Smooth muscle cell (in vitro differentiated cells): ENCODE measurements around the gene DYSF. TPM values are rescaled to one million over a fixed set of nuclear protein-coding genes. Genes with fewer than 3 reads are reported as not detected.

ENCODE experiments used
- DNase-seq: peaks from one replicate; lab custom pipeline; 2025; ENCODE audit not compliant: unreplicated experiment; lab: John Stamatoyannopoulos, UW
- H2AFZ ChIP-seq: fragments of 200-600 bp; sonication (generic); 2 replicates; pipeline ENCODE4 v1.6.0; 2016; ENCODE audit warnings: antibody characterized with exemption, low read depth, mild to moderate bottlenecking
- H3F3A ChIP-seq: fragments of 200-600 bp; sonication (generic); 2 replicates; pipeline ENCODE4 v1.6.0; 2017; ENCODE audit warnings: antibody characterized with exemption, low read depth
- H3K27ac ChIP-seq: fragments of 200-600 bp; sonication (generic); 2 replicates; pipeline ENCODE4 v1.5.1; 2016; ENCODE audit warnings: low read depth, mild to moderate bottlenecking
- H3K27me3 ChIP-seq: fragments of 200-600 bp; sonication (generic); 2 replicates; pipeline ENCODE4 v1.6.1; 2016; ENCODE audit warnings: low read depth, mild to moderate bottlenecking
- H3K36me3 ChIP-seq: fragments of 200-600 bp; sonication (generic); 2 replicates; pipeline ENCODE4 v1.5.1; 2016; ENCODE audit warnings: low read depth
- H3K4me1 ChIP-seq: fragments of 200-600 bp; sonication (generic); 2 replicates; pipeline ENCODE4 v1.5.1; 2016; ENCODE audit warnings: low read depth
- H3K4me2 ChIP-seq: fragments of 200-600 bp; sonication (generic); 2 replicates; pipeline ENCODE4 v1.6.0; 2016; ENCODE audit warnings: mild to moderate bottlenecking
- H3K4me3 ChIP-seq: fragments of 200-600 bp; sonication (generic); 2 replicates; pipeline ENCODE4 v1.5.1; 2016; ENCODE audit warnings: mild to moderate bottlenecking
- H3K79me2 ChIP-seq: fragments of 200-600 bp; sonication (generic); 2 replicates; pipeline ENCODE4 v1.6.0; 2016; ENCODE audit warnings: low read depth, mild to moderate bottlenecking
- H3K9ac ChIP-seq: fragments of 200-600 bp; sonication (generic); 2 replicates; pipeline ENCODE4 v1.6.0; 2016; ENCODE audit warnings: low read depth
- H3K9me3 ChIP-seq: fragments of 200-600 bp; sonication (generic); replicated peaks from 2 replicates; pipeline ENCODE4 v1.5.1; 2016; ENCODE audit warnings: low read depth
- H4K20me1 ChIP-seq: fragments of 200-600 bp; sonication (generic); 2 replicates; pipeline ENCODE4 v1.6.0; 2016; ENCODE audit warnings: low read depth
- CTCF ChIP-seq: fragments of 200-600 bp; sonication (generic); IDR thresholded peaks from 2 replicates; pipeline ENCODE4 v1.5.1; 2017; ENCODE audit warnings: borderline replicate concordance, mild to moderate bottlenecking, antibody characterized with exemption; ENCODE audit not compliant: insufficient read depth, poor library complexity, severe bottlenecking
- WGBS: methylation state at CpG from one replicate; pipeline ENCODE4 v1.1.7; 2016; ENCODE audit warnings: low lambda C conversion rate; 5-methylcytosine and 5-hydroxymethylcytosine counted together
- polyA plus RNA-seq: library from polyadenylated mRNA; unstranded; fragments of >200 nt; fragmentation: Nextera tagmentation; extraction: Ambion mirVana; gene quantifications from 2 replicates; pipeline ENCODE4 v1.2.1, GENCODE V29; 2016
- total RNA-seq: library from RNA; depleted of rRNA; stranded (reverse); fragments of >200 nt; gene quantifications from 2 replicates; pipeline ENCODE4 v1.2.3, GENCODE V29; 2014

The DYSF gene
- total and polyA plus RNA-seq, 2 experiments from 2014 or later: 0.64 to 1.6 TPM

GRCh38 chr2:71472019-71472418, 18.7 kb downstream of the DYSF start:
- 78% methylated on average over 2 of the region's 2 CpGs for WGBS
- Histone ChIP-seq H3K9ac (no peak overlapping the region), H3K4me1 (peaks cover 3% of the 10 kb centered on the region), H3K79me2 (no peaks in the 10 kb centered on the region), H3F3A (no peaks in the 10 kb centered on the region), H3K27ac (no peak overlapping the region), H3K4me3 (no peak overlapping the region), H3K9me3 (no peaks in the 10 kb centered on the region), H3K36me3 (no peaks in the 10 kb centered on the region), H3K4me2 (no peak overlapping the region), H3K27me3 (peaks cover 26% of the 10 kb centered on the region), H4K20me1 (no peaks in the 10 kb centered on the region), H2AFZ (no peak overlapping the region)
- no peak for TF ChIP-seq CTCF
- DNase-seq: no peak

DNA sequence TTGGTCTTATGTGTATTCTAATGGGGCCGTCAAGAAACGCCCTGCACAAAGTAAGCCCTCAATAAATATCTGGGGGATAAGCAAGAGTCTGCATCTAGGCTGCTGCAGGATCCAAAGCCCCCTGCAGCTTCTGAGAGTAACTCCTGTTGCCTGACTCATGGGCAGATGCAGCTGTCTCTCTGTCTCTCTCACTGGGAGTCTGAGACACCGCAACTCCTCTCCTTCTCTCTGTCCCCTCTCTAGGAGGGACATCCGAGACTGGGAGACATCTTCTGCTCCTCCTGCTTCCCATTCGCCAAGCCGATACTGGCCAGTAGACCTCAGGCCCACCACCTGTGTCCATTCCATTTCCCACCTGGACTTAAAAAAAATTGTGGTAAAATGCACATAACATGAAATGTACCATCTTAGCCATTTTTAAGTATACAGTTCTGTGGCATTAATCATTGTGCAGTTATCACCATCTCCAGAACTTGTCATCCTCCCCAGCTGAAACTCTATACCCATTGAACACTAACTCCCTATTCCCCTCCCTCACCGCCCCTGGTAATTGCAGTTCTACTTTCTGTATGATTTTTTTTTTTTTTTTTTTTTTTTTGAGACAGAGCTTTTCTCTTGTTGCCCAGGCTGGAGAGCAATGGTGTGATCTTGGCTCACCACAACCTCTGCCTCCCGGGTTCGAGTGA, 20.1 kb downstream of the DYSF start:
- no peak overlapping the region for H3K9ac ChIP-seq
- H3K27ac ChIP-seq: no peak overlapping the region
- peaks cover 11% of the 10 kb centered on the region for H3K27me3 ChIP-seq
- no peak for DNase-seq
- H3K79me2 ChIP-seq: no peaks in the 10 kb centered on the region
- no peak overlapping the region for H2AFZ ChIP-seq
- H3K4me3 ChIP-seq: no peak overlapping the region
- WGBS: 92% methylated on average over 9 of the region's 9 CpGs
- no peaks in the 10 kb centered on the region for H3F3A ChIP-seq
- H3K4me1 ChIP-seq: no peaks in the 10 kb centered on the region
- no peaks in the 10 kb centered on the region for H3K36me3 ChIP-seq
- H3K4me2 ChIP-seq: no peak overlapping the region
- H4K20me1 ChIP-seq: no peaks in the 10 kb centered on the region
- no peaks in the 10 kb centered on the region for H3K9me3 ChIP-seq
- TF ChIP-seq CTCF: no peak

- no peak overlapping the region for H3K4me3 ChIP-seq
- DNase-seq: no peak
- no peaks in the 10 kb centered on the region for H3F3A ChIP-seq
- WGBS: 94% methylated on average over 5 of the region's 5 CpGs
- H3K9me3 ChIP-seq: no peaks in the 10 kb centered on the region
- H2AFZ ChIP-seq: no peak overlapping the region
- no peak overlapping the region for H3K4me2 ChIP-seq
- H4K20me1 ChIP-seq: no peaks in the 10 kb centered on the region
- no peaks in the 10 kb centered on the region for H3K79me2 ChIP-seq
- H3K27me3 ChIP-seq: peaks cover 4% of the 10 kb centered on the region
- H3K36me3 ChIP-seq: no peaks in the 10 kb centered on the region
- no peak overlapping the region for H3K9ac ChIP-seq
- TF ChIP-seq CTCF: no peak
- no peaks in the 10 kb centered on the region for H3K4me1 ChIP-seq
- H3K27ac ChIP-seq: no peak overlapping the region
These were observed 20.9 kb downstream of the DYSF start for GRCh38 chr2:71474116-71474743.
